Measurements from ENCODE around the gene TNFRSF12A.

The TNFRSF12A gene

DNA sequence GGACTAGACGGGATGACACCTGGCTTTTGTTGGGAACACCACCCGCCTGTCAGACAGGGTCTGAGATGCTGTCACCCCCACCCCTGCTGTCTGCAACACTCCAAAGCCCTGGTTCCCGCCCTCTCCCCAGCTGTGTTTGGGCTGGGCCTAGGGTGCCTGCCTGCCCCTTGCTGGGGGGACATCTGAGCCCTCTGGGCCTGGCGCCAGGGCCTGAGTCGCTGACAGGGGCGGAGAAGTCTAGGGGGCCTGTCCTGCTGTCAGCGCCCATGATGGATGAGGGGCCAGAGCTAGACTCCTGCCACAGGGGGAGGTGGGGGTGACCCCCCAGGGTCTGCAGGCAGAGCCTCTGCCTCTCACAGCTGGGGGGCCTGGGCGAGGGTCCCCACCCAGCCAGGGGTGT lies 32.3 kb upstream of the TNFRSF12A start:
- Mint-ChIP-seq H3K4me3 (peak overlapping the region in 2 of 3 experiments; percentile 55 to 63), H3K4me1 (no peaks in the 10 kb centered on the region), H3K36me3 (ENCODE audit: low read depth) (no peaks in the 10 kb centered on the region), H3K27me3 (ENCODE audit: low read depth) (peaks cover 3% of the 10 kb centered on the region), H3K9me3 (no peaks in the 10 kb centered on the region), H3K27ac (no peak overlapping the region)
- TF ChIP-seq, protein P1, sequence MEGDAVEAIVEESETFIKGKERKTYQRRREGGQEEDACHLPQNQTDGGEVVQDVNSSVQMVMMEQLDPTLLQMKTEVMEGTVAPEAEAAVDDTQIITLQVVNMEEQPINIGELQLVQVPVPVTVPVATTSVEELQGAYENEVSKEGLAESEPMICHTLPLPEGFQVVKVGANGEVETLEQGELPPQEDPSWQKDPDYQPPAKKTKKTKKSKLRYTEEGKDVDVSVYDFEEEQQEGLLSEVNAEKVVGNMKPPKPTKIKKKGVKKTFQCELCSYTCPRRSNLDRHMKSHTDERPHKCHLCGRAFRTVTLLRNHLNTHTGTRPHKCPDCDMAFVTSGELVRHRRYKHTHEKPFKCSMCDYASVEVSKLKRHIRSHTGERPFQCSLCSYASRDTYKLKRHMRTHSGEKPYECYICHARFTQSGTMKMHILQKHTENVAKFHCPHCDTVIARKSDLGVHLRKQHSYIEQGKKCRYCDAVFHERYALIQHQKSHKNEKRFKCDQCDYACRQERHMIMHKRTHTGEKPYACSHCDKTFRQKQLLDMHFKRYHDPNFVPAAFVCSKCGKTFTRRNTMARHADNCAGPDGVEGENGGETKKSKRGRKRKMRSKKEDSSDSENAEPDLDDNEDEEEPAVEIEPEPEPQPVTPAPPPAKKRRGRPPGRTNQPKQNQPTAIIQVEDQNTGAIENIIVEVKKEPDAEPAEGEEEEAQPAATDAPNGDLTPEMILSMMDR (IDR thresholded peaks at IDR 0.05; ENCODE audit: unreplicated experiment in 3 of 3) = no peak

- no peaks in the 10 kb centered on the region for H3K4me1 Mint-ChIP-seq
Measured at GRCh38 chr16:2988590-2989099, 31.5 kb upstream of the TNFRSF12A start.

DNA sequence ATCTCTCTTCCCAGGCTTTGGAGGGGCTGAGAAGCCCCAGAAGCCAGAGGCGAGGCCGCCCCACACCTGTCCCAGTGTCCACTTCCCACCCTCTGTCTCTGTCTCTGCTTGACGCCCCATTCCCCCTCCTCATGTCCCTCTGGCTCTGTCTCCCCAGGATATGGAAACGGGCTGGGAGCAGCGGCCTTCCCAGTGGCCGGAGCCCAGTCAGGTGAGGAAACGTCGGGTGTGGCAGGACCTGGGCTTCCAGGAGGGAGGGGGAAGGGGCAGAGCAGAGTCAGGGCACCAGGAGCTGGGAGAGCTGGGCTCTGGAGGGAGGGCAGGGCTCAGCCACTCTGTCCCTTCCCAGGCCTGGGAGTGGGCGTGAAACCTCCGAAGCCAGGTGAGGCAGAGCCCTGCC lies 29.3 kb upstream of the TNFRSF12A start:
- no peaks in the 10 kb centered on the region for H3K9me3 Mint-ChIP-seq
- TF ChIP-seq, protein P1 (IDR thresholded peaks at IDR 0.05; ENCODE audit: unreplicated experiment in 3 of 3) = no peak
- no peaks in the 10 kb centered on the region for H3K27me3 Mint-ChIP-seq (ENCODE audit: low read depth)
- no peaks in the 10 kb centered on the region for H3K4me1 Mint-ChIP-seq
- no peak overlapping the region for H3K27ac Mint-ChIP-seq
- no peak overlapping the region for H3K4me3 Mint-ChIP-seq
- H3K36me3 Mint-ChIP-seq (ENCODE audit: low read depth) = no peaks in the 10 kb centered on the region

More at GRCh38 chr16:2988590-2989099, 31.5 kb upstream of the TNFRSF12A start:
- H3K27ac Mint-ChIP-seq = no peak overlapping the region
- H3K4me3 Mint-ChIP-seq = peak overlapping the region; percentile 34 to 73 (median 52)
- H3K27me3 Mint-ChIP-seq (ENCODE audit: low read depth) = peaks cover 3% of the 10 kb centered on the region
- no peaks in the 10 kb centered on the region for H3K9me3 Mint-ChIP-seq
- TF ChIP-seq, protein P1 (IDR thresholded peaks at IDR 0.05; ENCODE audit: unreplicated experiment in 3 of 3) = no peak
- no peaks in the 10 kb centered on the region for H3K36me3 Mint-ChIP-seq (ENCODE audit: low read depth)

GRCh38 chr16:2991566-2992261 lies 28.5 kb upstream of the TNFRSF12A start:
- no peaks in the 10 kb centered on the region for H3K4me1 Mint-ChIP-seq
- H3K9me3 Mint-ChIP-seq = no peaks in the 10 kb centered on the region
- no peaks in the 10 kb centered on the region for H3K27me3 Mint-ChIP-seq (ENCODE audit: low read depth)
- TF ChIP-seq, protein P1 (IDR thresholded peaks at IDR 0.05; ENCODE audit: unreplicated experiment in 3 of 3) = no peak
- no peak overlapping the region for H3K27ac Mint-ChIP-seq
- no peak overlapping the region for H3K4me3 Mint-ChIP-seq
- no peaks in the 10 kb centered on the region for H3K36me3 Mint-ChIP-seq (ENCODE audit: low read depth)

- TF ChIP-seq, protein P1 (IDR thresholded peaks at IDR 0.05; ENCODE audit: unreplicated experiment in 3 of 3) = no peak
- H3K36me3 Mint-ChIP-seq (ENCODE audit: low read depth) = no peaks in the 10 kb centered on the region
- H3K27me3 Mint-ChIP-seq (ENCODE audit: low read depth) = no peaks in the 10 kb centered on the region
- H3K9me3 Mint-ChIP-seq = no peaks in the 10 kb centered on the region
- no peaks in the 10 kb centered on the region for H3K4me1 Mint-ChIP-seq
- H3K27ac Mint-ChIP-seq = no peak overlapping the region
- no peak overlapping the region for H3K4me3 Mint-ChIP-seq
Measured at GRCh38 chr16:2992383-2993081, 27.6 kb upstream of the TNFRSF12A start.

All from nephron (organoid).